GM21526 (cell line): Measurements from ENCODE around the gene ZNF160.
"Not testable (repeated sequence)": the region's sequence is repeated elsewhere in the genome, so short reads cannot be mapped to it uniquely, and the experiment has no call there.

Experiments used
- ATAC-seq: cut with Tn5 transposase; IDR thresholded peaks from one replicate; pipeline ENCODE4 v1.9.1; 2021; ENCODE audit warnings: moderate library complexity; ENCODE audit not compliant: unreplicated experiment, low FRiP score

ZNF160 gene

DNA sequence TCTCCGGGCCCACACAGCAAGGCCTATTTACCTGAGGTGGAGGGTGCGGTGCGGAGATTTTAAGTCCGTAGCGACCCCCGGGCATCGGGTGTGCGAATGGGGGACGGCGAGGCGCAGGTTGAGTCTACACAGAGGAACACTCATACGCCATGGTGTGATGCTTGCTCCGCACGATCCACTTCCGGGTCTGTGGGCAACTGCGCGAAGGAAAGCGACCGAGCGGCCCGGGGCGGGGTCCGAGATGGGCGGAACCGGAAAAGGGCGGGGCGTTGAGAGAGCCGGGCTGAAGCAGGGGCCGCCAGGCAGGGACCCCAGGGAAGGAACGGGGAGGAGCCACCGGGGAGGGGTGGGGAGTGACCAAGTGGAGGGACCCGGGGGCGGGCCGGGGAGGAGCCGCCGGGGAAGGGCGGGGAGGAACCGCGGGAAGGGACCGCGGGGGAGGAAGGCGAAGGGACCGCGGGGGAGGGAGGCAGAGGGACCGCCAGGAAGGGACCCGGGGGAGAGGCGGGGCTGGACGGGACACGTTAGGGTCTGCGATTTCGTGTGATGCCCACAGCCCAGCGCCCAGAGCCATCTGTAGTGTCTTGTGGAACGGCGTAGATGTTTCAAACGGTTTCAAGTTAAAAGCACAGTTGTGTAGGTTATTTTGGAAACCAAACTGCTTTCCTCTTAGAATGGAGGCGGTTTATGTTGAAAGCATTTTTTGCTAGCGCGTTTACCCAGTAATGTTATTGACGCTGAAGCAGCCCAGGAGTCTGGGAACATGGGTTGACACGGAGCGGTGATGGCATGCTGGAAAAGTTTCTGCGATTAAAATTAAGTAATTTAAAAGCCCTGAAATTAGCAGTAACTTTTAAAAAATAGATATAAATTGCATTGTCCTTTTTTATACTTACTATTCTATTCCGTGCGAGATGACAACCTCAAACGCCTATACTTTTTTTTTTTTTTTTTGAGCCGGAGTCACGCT is at the start of gene ZNF160:
Gene ZNF160, minus strand, starts transcription at position 189 of the 970 bp plus-strand sequence. CDS start 17,146 bp downstream, outside the sequence.
- ATAC-seq = peak; percentile 94

DNA sequence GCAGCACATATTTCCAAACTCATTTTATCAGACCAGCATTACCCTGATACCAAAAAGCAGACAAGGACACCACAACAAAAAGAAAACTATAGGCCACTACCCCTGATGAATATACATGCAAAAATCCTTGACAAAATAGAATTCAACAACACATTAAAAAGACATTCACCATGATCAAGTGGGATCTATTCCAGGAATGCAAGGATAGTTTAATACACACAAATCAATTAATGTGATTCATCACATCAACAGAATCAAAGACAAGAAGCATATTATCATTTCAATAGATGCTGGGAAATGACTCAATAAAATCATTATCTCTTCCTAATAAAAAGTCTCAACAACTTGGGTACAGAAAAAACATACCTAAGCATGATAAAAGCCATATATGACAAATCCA is 44.4 kb upstream of the ZNF160 start:
- no peak for ATAC-seq

DNA sequence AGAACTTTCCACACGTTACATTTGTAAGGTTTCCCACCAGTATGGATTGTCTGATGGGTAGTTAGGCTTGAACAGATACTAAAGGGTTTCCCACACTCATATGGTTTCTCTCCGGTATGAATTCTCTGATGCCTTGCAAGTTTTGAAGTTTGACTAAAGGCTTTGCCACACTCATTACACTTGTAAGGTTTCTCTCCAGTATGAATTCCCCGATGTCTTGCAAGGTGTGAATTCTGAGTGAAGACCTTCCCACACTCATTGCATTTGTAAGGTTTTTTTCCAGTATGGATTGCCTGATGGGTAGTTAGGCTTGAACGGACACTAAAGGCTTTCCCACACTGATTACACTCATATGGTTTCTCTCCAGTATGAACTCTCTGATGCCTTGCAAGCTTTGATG is 37.1 kb upstream of the ZNF160 start:
- ATAC-seq = no peak

DNA sequence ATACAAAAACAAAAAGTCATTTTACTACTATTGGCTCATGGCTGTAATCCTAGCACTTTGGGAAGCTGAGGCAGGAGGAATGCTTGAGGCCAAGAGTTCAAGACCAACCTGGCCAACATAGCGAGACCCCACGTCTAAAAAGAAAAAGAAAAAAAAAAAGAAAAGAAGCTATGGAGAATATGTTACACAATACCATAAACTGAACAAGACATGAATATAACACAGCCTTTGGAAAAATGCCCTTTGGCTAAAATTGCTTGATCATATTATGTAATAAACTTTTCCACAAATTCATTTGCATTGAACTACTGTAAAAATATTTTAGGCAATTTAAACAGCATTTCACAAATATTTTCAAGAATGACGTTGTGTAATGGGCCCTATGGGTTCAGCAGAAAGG is 33.2 kb upstream of the ZNF160 start:
- no peak for ATAC-seq

DNA sequence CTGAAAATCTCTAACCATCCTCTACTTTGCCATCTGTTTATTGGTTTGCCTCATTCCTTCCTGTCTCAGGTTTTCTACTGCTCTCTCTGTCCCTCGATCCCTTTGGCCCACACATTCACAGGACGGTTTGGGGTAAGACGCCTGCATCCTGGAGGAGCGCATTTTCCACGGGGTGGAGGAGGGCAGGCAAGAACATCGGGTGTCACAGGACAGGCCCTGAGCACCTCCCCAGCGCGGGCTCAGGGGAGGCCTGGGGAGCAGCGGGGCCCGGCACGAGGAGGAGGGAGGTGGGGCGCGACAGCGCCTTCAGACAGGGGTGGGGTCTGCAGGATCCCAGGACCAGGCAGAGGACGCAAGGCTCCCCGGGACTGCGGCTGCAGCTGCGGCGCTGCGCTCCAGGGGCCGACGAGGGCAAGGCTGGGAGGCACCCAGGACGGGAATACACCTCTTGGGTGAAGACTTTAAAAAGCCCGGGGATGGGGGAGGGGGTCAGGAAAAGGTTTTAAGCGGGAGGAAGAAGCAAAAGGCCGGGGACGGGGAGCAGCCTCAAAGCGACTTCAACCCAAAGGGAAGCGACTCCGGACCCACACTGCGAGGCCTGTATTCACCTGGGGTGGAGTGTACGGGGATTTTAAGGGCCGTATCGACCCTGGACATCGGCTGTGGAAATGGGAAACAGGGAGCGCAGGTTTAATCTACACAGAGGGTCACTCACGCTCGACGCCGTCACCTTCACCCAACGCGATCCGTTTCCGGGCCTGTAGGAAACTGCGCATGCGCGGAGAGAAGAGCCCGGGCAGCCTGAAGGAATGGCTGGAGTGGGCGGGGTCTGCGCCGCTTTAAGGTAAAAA is 29.1 kb upstream of the ZNF160 start, which contains the start of gene ZNF415:
Gene ZNF415, minus strand, starts transcription at position 770 of the 851 bp plus-strand sequence. CDS start 10,234 bp downstream, outside the sequence.
- ATAC-seq = no peak

DNA sequence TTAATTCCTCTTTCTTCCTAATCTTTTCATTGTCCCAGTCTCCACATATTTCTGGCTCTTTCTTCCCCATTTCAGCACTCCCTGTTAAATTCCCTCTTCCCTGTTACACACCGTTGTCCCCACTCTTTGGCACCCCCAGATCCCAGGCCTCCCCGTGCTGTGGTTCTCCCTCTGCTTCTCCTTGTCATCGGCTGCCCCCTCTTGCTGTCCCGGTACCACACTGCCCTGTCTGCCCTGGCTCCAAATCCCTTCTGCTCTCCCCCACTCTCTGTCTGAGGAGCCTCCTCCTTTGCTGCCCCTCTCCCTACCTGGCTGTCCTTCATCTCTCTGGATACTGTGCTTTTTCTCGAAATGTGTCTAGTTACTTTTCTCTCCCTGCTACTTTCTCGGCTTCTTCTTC is 28.5 kb upstream of the ZNF160 start:
- ATAC-seq = no peak

DNA sequence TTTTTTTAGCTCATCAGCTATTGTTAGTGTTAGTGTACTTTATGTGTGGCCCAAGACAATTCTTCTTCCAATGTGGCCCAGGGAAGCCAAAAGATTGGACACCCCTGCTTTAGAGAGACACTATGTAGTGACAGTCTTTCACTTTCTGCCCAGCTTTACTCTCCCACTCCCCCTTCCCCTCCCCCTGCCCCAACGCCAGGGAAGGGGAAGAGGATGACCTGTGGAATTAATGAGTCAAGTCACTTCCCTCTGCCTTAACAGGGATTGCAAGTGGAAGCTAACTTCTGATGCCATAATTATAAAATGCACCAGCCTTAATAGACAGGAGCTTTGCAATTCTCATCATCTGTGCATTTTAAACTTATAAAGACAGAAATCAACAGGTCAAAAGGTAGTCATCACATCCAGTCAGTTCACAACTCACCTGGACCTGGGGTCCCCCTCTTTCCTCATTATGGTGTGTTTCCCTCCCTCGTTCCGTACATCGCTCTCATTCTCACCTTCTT is 27.9 kb upstream of the ZNF160 start:
- no peak for ATAC-seq

DNA sequence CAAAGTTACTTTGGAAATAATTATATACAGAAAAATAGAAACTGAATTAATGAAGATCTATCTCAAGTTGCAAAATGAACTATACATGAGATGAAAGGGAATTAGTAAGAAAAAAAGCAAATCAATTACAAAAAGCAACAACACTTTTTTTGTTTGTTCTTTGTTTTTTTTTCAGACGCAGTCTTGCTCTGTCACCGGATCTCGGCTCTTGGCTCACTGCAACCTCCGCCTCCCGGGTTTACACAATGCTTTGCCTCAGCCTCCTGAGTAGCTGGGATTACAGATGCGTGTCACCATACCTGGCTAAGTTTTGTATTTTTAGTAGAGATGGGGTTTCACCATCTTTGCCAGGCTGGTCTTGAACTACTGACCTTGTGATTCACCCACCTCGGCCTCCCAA is 27.3 kb upstream of the ZNF160 start:
- ATAC-seq = no peak

DNA sequence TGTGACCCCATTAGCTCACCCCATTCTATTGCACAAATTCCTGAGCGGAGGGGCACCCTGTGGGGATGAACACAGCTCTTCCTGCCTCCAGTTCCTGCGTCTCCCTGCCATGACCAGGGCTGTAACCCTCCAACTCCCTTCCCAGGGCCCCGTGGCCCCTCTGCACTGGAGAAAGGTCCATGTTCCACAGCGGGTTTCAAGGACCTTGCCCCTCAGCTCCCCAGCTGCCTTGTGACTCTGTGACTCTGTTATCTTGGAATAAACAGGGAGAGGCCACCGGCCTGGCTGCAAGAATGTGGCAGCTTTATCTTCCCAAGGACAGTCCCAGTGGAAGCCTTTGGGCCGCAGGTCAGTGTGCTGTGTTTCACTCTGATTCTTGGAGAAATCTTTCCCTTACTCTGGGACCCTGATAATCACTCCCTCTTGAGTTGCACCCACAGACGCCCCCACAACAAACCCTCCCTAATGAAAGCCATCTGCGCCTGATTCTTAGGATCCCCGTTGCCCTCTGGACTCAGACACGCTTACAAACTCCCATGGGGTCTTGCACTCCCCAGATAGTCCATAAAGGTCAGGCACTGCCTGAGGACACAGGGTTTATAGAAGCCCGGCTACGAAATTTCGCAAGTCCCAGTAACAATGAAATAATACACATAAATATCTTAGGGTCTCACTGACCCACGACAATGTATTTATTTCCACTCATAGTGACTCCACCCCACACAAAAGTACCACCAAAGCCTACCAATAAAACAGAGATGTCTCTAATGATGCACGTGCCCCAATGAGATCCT is 23.7 kb upstream of the ZNF160 start:
- ATAC-seq = not testable (repeated sequence)

DNA sequence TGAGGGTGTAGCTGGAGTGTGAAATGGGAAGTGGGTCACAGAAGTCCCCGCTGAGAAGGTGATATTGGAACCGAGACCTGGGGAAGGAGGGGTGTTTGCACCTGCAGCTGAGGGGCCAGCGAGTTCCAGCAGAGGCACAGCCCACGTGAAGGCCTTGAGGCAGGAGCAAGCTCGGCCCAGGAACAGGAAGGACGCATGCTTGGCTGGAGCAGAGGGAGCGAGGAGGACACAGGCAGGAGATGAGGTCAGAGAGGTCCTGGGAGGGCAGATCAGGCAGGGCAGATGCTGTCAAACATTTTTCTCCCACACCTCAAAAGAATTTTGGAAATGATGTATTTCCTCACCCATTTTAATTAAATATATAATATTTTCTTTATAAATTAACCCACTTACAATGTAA is 20.2 kb upstream of the ZNF160 start:
- ATAC-seq = no peak

DNA sequence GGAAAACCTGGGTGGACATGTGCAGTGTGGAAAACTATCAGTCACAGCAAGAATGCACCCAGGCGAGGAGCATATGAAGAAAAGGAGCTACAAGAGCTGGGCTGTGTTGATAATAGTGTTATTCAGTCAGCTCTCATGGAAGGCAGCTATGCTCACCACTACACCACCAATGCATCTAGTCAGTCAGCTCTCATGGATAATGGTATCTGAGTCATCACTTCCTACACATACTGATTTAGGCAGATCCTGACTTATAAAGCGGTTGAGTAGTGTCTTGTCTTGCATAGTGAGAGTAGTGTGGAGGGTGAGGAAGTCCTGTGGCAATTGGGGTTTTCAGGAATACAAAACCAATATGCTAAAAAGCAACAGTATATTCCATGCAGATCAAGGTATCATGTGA is 9.1 kb upstream of the ZNF160 start:
- ATAC-seq = no peak

DNA sequence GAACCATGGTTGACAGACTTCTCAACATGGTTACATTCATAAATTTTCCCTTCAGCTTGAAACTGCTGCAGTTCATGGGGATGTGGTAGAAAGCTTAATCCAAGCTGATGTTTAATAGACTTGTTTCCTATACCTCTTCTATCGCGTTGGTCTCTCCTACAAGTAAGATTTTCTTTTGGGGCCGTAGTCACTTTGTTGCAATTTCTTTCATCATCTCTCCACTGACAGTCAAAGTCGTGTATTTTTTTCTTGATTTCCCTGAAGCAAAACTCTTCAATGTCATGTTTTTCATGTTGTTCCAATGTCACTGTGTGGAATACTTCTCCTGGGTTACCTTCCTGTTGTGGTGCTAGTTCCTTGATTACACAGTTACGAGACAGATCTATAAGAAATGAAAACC is 6.3 kb upstream of the ZNF160 start:
- ATAC-seq = no peak

DNA sequence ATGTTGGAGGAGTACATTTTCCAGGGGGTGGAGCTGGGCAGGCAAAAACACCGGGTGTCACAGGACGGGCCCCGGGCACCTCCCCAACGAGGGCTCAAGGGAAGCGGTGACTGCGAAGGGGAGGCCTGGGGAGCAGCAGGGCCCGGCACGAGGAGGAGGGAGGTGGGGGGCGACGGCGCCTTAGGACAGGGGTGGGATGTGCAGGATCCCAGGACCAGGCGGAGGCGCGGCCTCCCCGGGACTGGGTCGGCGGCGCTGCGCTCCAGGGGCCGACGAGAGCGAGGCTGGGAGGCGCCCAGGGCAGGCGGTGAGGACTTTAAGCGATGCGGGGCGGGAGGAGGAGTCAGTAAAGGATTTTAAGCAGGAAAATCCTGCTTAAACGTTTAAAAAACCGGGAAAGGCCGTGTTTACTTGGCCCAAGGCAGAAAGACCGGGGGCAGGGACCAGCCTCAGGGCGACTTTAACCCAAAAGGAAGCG is 427 bp downstream of the ZNF160 start:
- ATAC-seq = peak; percentile 9

DNA sequence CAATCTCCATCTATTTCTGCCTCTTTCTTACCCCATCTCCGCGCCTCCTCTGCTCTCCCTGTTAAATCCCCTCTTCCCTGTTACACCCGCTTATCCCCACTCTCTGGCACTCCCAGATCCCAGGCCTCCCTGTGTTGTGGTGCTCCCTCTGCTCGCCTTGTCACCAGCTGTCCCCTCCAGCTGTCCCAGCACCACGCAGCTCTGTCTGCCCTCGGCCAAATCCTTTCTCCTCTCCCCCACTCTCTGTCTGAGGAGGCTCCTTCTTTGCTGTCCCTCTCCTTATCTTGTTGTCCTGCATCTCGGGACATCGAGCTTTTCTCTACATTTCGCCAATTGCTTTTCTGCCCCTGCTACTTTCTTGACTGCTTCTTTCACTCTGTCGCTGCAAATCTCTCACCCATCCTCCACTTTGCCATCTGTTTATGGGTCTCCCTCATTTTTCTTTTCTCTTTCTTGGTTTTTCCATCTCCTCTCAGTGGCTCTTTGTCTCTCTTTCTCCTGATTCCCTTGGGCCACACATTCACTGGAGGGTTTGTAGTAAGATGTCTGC is 941 bp downstream of the ZNF160 start:
- no peak for ATAC-seq

DNA sequence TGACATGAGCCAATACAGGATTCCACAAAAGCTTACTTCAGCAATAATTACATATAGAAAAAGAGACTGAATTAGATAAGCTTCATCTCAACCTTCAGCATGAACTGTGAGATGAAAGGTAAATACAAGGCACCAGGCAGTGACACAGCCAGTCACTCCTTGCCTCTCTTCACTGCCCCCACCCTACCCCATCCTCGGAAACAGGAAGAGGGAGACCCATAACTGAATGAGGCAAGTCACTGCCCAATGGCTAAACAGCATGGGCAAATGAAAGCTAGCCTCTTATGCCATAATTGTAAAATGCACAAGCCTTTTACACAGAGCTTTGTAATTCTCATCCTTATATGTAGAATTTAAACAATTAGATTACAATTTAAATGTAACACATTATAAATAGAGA is 1.7 kb downstream of the ZNF160 start:
- no peak for ATAC-seq

DNA sequence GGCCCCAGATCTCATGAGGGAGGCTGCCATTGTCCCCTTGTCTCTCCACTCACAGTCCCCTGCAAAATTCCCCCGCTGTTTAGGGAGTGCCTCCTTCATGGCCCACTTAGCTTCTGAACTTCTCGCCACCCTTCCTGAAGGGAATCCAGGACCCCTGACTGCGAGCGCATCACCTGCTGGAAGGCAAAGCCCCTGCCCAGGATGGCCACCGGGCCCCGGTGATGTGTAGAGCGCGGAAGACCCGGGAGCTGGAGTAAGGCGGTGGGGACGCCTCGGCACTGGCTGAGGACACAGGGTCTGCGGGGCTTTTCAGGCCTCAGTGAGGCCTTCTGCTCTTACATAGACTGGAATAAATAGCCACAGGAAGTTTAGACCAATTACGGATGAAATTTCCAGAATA is 4.7 kb downstream of the ZNF160 start:
- ATAC-seq = not testable (repeated sequence)

DNA sequence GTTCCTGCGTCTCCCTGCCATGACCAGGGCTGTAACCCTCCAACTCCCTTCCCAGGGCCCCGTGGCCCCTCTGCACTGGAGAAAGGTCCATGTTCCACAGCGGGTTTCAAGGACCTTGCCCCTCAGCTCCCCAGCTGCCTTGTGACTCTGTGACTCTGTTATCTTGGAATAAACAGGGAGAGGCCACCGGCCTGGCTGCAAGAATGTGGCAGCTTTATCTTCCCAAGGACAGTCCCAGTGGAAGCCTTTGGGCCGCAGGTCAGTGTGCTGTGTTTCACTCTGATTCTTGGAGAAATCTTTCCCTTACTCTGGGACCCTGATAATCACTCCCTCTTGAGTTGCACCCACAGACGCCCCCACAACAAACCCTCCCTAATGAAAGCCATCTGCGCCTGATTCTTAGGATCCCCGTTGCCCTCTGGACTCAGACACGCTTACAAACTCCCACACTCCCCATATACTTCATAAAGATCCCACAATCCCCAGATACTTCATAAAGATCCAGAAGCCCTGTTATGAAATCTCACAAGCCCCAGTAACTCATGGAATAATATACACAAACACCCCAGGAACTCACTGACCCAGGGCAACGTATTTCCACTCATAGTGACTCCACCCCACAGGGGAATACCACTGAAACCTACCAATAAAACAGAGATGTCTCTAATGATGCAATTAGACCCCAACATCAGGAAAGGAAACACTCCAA is 6.1 kb downstream of the ZNF160 start:
- ATAC-seq = not testable (repeated sequence)

DNA sequence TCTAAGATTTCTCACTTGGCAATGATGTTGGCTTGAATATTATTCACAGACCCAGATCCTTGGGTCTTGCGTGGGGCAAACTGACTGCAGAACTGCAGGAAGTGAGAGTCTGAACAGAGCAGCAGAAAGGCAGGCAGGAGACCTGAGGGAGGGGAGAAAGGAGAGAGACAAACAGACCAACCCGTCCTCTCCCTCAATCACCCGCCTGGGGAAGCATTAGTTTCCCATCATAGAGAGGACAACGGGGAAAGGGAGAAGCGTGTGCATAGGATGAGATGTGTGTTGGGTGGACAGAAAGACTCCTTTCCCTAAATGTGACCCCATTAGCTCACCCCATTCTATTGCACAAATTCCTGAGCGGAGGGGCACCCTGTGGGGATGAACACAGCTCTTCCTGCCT is 6.6 kb downstream of the ZNF160 start:
- ATAC-seq = not testable (repeated sequence)
